Endothelial cell of umbilical vein (primary cell): ENCODE data around the gene BCO1. TPM values are rescaled to one million over a fixed set of nuclear protein-coding genes. Genes with fewer than 3 reads are reported as not detected.

ENCODE experiments used
- BruUV-seq: library from RNA; stranded (reverse); fragments of 400-500 nt; replicated peaks from 2 replicates; lab custom pipeline; 2021; lab: Mats Ljungman, UMichigan
- CTCF ChIA-PET: fragments of 300-600, 350-600 bp; sonication (Branson Sonifier 250); formaldehyde crosslinking; loops from one replicate; lab custom pipeline; 2021; ENCODE audit warnings: antibody characterized with exemption, inconsistent platforms; lab: Charles Lee
- POLR2A ChIA-PET: fragments of 300-600, 350-600 bp; sonication (Branson Sonifier 250); formaldehyde crosslinking; loops from one replicate; lab custom pipeline; 2021; ENCODE audit warnings: antibody characterized with exemption, inconsistent platforms; lab: Charles Lee
- DNase-seq: peaks from one replicate; pipeline ENCODE4 v3.0.0-alpha.2; 2011; ENCODE audit warnings: low read depth, low spot score
- FAIRE-seq: peaks from 2 replicates; lab custom pipeline; 2011; peaks lifted over from hg19 to GRCh38; lab: Jason Lieb, UNC
- H2AFZ ChIP-seq: 2 replicates; pipeline ENCODE4 v1.6.0; 2012; ENCODE audit warnings: low read depth, low read length, control low read depth, inconsistent platforms
- H3K27ac ChIP-seq: 2 replicates; pipeline ENCODE4 v1.5.1; 2011; ENCODE audit warnings: low read depth, mild to moderate bottlenecking, control low read depth, low read length, moderate library complexity; ENCODE audit not compliant: insufficient read depth
- H3K27me3 ChIP-seq, 2 experiments: 2 replicates each; pipeline versions ENCODE4 v1.6.0 to v1.6.1; 2011; ENCODE audit warnings: low read length in 2 of 2, mixed read lengths in 1 of 2; ENCODE audit not compliant: control insufficient read depth in 2 of 2, insufficient read depth in 2 of 2
- H3K36me3 ChIP-seq, 2 experiments: 2 replicates in 1 of 2; 3 replicates in 1 of 2; pipeline ENCODE4 v1.5.1; 2011; ENCODE audit warnings: low read length in 2 of 2, mild to moderate bottlenecking in 1 of 2, moderate library complexity in 1 of 2; ENCODE audit not compliant: control insufficient read depth in 2 of 2, insufficient read depth in 2 of 2; ENCODE audit errors: extremely low read depth in 1 of 2
- H3K4me1 ChIP-seq: 3 replicates; pipeline ENCODE4 v1.5.1; 2011; ENCODE audit warnings: mild to moderate bottlenecking, low read length; ENCODE audit not compliant: control insufficient read depth, insufficient read depth; ENCODE audit errors: extremely low read depth
- H3K4me2 ChIP-seq: 2 replicates; pipeline ENCODE4 v1.6.1; 2011; ENCODE audit warnings: low read length, control low read depth, mixed read lengths; ENCODE audit not compliant: insufficient read depth
- H3K4me3 ChIP-seq, 3 experiments: fragments of 200-600 bp in 1 of 3; sonication (generic), shearing (Covaris generic) in 1 of 3; replicated peaks in 1 of 3; 2 replicates each; pipeline ENCODE4 v1.5.1; 2011 to 2016; ENCODE audit warnings: control low read depth in 3 of 3, low read length in 3 of 3, mild to moderate bottlenecking in 2 of 3, inconsistent platforms in 1 of 3, low read depth in 1 of 3, moderate library complexity in 1 of 3; ENCODE audit not compliant: insufficient read depth in 1 of 3
- H3K79me2 ChIP-seq: 2 replicates; pipeline ENCODE4 v1.6.0; 2012; ENCODE audit warnings: low read length, inconsistent platforms; ENCODE audit not compliant: control insufficient read depth, insufficient read depth
- H3K9ac ChIP-seq: replicated peaks from 2 replicates; pipeline ENCODE3; 2011; ENCODE audit warnings: low read length, control low read depth; ENCODE audit not compliant: insufficient read depth; ENCODE audit errors: extremely low read depth
- H3K9me1 ChIP-seq: replicated peaks from 3 replicates; pipeline ENCODE4 v1.6.0; 2011; ENCODE audit warnings: mild to moderate bottlenecking, low read length; ENCODE audit not compliant: control insufficient read depth, insufficient read depth; ENCODE audit errors: extremely low read depth
- H3K9me3 ChIP-seq: replicated peaks from 2 replicates; pipeline ENCODE4 v1.5.1; 2012; ENCODE audit warnings: low read length, inconsistent platforms; ENCODE audit not compliant: control insufficient read depth, insufficient read depth
- H4K20me1 ChIP-seq: replicated peaks from 2 replicates; pipeline ENCODE3; 2011; ENCODE audit warnings: mild to moderate bottlenecking, low read length; ENCODE audit not compliant: control insufficient read depth, insufficient read depth; ENCODE audit errors: extremely low read depth
- EZH2 ChIP-seq: IDR thresholded peaks from 2 replicates; pipeline ENCODE4 v1.6.1; 2012; ENCODE audit warnings: borderline replicate concordance, low read depth, mild to moderate bottlenecking, moderate library complexity, low read length, inconsistent platforms; ENCODE audit not compliant: severe bottlenecking
- FOS ChIP-seq: IDR thresholded peaks from 2 replicates; pipeline ENCODE4 v1.6.1; 2011; ENCODE audit warnings: mild to moderate bottlenecking, low read length, moderate library complexity, borderline replicate concordance; ENCODE audit not compliant: insufficient read depth
- GATA2 ChIP-seq: IDR thresholded peaks from 2 replicates; pipeline ENCODE4 v1.7.0; 2011; ENCODE audit warnings: low read depth, mild to moderate bottlenecking, moderate library complexity, mixed read lengths, low read length; ENCODE audit not compliant: insufficient read length, insufficient read depth
- JUN ChIP-seq: IDR thresholded peaks from 2 replicates; pipeline ENCODE4 v1.6.1; 2011; ENCODE audit warnings: borderline replicate concordance, low read depth; ENCODE audit not compliant: insufficient read length, insufficient read depth
- MYC ChIP-seq: IDR thresholded peaks from one replicate; pipeline ENCODE4 v1.6.1; 2011; ENCODE audit warnings: mild to moderate bottlenecking, low read depth, low read length
- POLR2A ChIP-seq: IDR thresholded peaks from 2 replicates; pipeline ENCODE4 v1.6.1; 2012; ENCODE audit warnings: low read depth, mild to moderate bottlenecking, control low read depth, low read length
- POLR2AphosphoS5 ChIP-seq: IDR thresholded peaks from 2 replicates; pipeline ENCODE4 v1.6.1; 2012; ENCODE audit warnings: low read depth, mild to moderate bottlenecking, control low read depth, low read length, moderate library complexity; ENCODE audit not compliant: insufficient read depth
- dilution Hi-C: fragments of 300-500 bp; cut with MboI; formaldehyde crosslinking; loops from one replicate; pipeline ENCODE4 v1.15.0; 2019; ENCODE audit warnings: low sequenced_read_pairs; ENCODE audit not compliant: extremely low pct_ligation_motif_present
- intact Hi-C: fragments of 100-400 bp; cut with micrococcal nuclease; formaldehyde crosslinking; loops from one replicate; pipeline ENCODE4 v1.10.0; 2022
- polyA plus RNA-seq, 4 experiments: library from polyadenylated mRNA; depleted of rRNA in 3 of 4; stranded (reverse) in 3 of 4; unstranded in 1 of 4; fragments of >200 nt; gene quantifications; 2 replicates each; pipeline versions ENCODE4 v1.2.1 to v1.2.3, GENCODE V29; 2011 to 2012; ENCODE audit warnings: missing spikeins in 1 of 4
- total RNA-seq: library from RNA; stranded (reverse); gene quantifications from 2 replicates; pipeline ENCODE4 v1.2.3, GENCODE V29; 2021
- TF ChIP-seq, protein P1 (sequence below): IDR thresholded peaks from 2 replicates; pipeline ENCODE4 v1.6.1; 2011; ENCODE audit not compliant: insufficient read depth, insufficient read length
- TF ChIP-seq, protein P2 (sequence below), 2 donors: IDR thresholded peaks; 1 replicate in 1 of 2; 2 replicates in 1 of 2; pipeline ENCODE4 v1.5.1; 2011; ENCODE audit warnings: low read length in 2 of 2, mild to moderate bottlenecking in 2 of 2, moderate library complexity in 2 of 2, control low read depth in 1 of 2, inconsistent platforms in 1 of 2, low read depth in 1 of 2; ENCODE audit not compliant: insufficient read depth in 1 of 2; ENCODE audit errors: extremely low read depth in 1 of 2

BCO1 gene
- total and polyA plus RNA-seq, 2 donors (not counting 3 experiments of a cell fraction or from before 2014, with no cell fraction given): not detected

DNA sequence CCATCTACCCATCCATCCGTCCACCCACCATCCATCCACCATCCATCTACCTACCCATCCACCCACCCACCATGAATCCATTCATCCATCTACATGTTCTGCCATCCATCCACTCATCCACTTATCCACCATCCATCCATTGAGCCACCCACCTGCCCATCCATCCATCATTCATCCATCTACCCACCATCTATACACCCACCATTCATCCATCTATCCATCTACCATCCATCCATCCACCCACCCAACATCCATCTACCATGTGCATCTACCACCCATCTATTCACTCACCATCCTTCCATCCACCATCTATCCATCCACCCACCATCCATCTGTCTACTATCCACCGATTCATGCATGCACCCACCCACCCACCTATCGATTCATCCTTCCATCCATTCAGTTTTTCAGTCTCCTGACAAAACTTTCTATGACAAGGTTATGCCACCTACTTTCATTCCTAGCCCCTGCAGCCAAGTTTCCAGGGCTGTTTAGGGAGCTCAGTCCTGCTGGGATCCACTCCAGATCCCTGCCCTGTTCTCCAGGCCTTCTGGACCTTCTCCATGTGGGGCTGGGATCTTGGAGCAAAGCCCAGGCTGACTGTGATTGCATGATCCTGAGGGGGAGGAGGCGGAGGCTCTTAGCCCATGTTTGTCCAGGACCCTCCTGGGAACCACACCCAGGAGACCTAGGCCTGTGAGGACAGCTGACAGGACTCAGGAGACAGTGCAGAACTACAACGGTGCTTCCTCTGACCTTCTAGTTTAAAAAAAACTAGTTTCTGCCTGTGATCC lies 27.4 kb downstream of the BCO1 start:
- Histone ChIP-seq H3K36me3 (no peaks in the 10 kb centered on the region), H3K4me2 (no peak overlapping the region), H3K27me3 (peaks cover 0 to 1% of the 10 kb centered on the region in 2 experiments), H2AFZ (no peak overlapping the region), H3K27ac (no peak overlapping the region), H3K4me3 (no peak overlapping the region), H3K9me1 (no peaks in the 10 kb centered on the region), H3K9ac (no peak overlapping the region), H4K20me1 (no peaks in the 10 kb centered on the region), H3K4me1 (no peaks in the 10 kb centered on the region), H3K9me3 (no peaks in the 10 kb centered on the region), H3K79me2 (no peaks in the 10 kb centered on the region)
- intact Hi-C loops: no loop called here
- BruUV-seq: no TSS peak
- POLR2A ChIA-PET: no interaction called here
- DNase-seq (no peak), FAIRE-seq (no peak)
- CTCF ChIA-PET: interaction anchor here (1.4 kb wide), 1 partner anchor 54 kb away, joined by 3 read pairs; no protein-coding TSS in a partner anchor
- dilution Hi-C loops: no loop called here
- TF ChIP-seq GATA2: no peak
- no peak for TF ChIP-seq POLR2A
- TF ChIP-seq MYC: no peak
- TF ChIP-seq, protein P1, sequence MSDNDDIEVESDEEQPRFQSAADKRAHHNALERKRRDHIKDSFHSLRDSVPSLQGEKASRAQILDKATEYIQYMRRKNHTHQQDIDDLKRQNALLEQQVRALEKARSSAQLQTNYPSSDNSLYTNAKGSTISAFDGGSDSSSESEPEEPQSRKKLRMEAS: no peak
- TF ChIP-seq, protein P2, sequence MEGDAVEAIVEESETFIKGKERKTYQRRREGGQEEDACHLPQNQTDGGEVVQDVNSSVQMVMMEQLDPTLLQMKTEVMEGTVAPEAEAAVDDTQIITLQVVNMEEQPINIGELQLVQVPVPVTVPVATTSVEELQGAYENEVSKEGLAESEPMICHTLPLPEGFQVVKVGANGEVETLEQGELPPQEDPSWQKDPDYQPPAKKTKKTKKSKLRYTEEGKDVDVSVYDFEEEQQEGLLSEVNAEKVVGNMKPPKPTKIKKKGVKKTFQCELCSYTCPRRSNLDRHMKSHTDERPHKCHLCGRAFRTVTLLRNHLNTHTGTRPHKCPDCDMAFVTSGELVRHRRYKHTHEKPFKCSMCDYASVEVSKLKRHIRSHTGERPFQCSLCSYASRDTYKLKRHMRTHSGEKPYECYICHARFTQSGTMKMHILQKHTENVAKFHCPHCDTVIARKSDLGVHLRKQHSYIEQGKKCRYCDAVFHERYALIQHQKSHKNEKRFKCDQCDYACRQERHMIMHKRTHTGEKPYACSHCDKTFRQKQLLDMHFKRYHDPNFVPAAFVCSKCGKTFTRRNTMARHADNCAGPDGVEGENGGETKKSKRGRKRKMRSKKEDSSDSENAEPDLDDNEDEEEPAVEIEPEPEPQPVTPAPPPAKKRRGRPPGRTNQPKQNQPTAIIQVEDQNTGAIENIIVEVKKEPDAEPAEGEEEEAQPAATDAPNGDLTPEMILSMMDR (IDR thresholded peaks at IDR 0.05; ENCODE audit: extremely low read depth in 1 of 2, insufficient read depth in 1 of 2, low read depth in 1 of 2, low read length in 2 of 2): no peak
- no peak for TF ChIP-seq JUN
- no peak for TF ChIP-seq EZH2
- TF ChIP-seq POLR2AphosphoS5: no peak
- TF ChIP-seq FOS: no peak
